NCI-H2107 treated with DMSO at 0.1 percent for 48 hours (cell line): ENCODE data around the gene RER1.

Source experiments
- DNase-seq: peaks from one replicate; lab custom pipeline; 2025; ENCODE audit not compliant: unreplicated experiment; lab: John Stamatoyannopoulos, UW

Gene RER1

DNA sequence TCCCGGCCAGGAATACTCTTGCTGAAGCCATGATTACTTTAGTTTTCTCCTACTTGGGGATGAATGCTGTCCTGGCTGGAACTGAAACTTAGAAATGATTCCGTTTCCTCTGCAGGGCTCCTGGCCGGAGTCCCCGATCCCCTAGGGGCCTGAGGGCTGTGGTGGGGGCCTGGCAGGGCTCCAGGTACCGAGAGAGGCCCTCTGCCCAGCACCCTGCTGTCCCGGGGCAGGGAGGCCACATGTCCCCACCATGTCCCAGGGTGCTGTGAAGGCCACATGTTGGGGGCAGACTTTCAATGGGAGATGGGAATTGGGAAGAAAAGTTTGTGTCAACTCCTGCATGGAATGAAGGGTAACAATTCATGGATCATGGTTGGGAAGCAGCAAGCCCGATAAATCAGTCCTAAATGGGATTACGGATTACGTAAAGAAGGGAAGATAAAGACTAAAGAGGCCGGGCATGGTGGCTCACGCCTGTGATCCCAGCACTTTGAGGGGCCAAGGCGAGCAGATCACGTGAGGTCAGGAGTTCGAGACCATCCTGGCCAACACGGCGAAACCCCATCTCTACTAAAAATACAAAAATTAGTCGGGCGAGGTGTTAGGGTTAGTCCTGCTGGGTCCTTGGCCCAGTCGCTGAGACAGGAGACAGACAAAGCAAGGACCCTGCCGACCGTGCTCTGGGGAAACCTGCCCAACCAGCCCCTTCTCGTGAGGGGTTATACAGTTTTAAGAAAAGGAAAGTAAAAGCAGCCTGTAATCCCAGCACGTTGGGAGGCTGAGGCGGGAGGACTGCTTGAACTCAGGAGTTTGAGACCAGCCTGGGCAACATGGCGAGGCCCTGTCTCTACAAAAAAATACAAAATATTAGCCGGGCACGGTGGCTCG lies 37.8 kb upstream of the RER1 start:
- DNase-seq, result no peak

GRCh38 chr1:2354511-2355372 lies 36.9 kb upstream of the RER1 start:
- DNase-seq, result no peak

- DNase-seq, result no peak
These were observed 36.0 kb upstream of the RER1 start for GRCh38 chr1:2355373-2356261.

- no peak for DNase-seq
These were observed 35.2 kb upstream of the RER1 start for GRCh38 chr1:2356401-2356800.

GRCh38 chr1:2356911-2357845 lies 34.5 kb upstream of the RER1 start:
- DNase-seq, result no peak

DNA sequence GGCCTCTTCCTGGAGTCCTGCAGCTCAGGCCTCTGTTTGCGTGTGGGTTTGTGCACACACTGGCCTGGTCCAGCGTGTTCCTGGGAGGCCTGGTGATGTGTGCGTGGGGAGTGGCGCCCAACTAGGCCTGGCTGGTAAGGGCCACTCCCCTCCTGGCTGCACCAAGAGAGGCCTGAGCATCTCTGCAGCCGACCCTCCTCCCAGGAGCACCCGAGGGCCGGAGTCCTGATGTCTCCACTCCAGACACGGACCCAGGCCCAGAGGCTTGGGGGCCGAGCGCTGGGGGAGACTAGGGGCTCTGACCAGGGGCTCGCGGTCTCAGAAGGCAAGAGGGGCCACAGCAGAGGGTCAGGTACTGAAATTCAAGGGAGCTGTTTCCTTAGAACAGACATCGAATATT lies 33.6 kb upstream of the RER1 start:
- DNase-seq, result no peak

DNA sequence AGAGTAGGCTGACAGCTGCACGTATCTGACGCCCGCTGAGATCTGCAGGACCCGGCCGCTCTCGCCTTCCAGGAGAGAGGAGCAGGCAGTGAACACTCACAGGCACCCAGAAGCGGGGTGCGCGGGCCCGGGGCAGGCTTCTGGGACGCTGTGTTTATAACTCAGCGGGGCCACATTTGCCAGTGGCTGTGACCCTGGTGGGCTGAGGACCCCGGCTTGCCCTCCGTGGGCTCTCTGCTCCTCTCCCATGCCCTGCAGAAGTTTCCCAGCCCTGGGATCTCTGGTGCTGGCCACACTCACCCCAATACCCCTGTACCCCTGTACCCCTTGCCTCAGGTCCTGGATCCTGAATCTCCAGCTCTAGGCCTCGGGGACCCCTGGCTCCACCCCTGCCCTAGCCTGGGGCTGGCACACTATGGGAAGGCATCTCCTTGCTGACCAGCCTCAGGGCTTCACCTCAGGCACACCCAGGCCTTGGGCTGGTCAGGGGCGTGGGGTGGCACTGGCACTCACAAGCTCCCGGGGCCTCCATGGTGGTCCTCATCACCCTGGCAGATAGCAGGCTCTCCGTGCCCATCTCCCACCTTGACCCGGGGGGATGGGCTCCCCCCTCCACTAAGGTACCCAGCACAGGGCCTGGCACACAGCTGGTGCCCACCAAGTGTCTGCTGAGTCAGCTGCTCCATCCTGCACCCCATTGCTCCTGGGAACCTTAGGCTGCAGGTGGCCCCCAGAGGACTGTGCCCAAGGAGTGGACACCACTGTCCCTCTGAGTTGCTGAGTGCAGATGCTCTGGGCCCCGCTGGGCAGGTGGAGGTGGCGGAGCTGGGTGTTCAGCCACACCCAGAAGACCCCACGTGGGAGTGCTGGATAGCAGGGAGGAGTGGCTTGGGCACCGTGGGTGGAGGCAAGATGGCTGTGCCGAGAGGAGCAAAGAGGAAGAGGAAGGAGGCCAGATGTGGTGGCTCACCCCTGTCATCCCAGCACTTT lies 32.7 kb upstream of the RER1 start:
- DNase-seq, result no peak

GRCh38 chr1:2360588-2361364 lies 30.9 kb upstream of the RER1 start:
- no peak for DNase-seq

- DNase-seq, result no peak
These were observed 27.7 kb upstream of the RER1 start for GRCh38 chr1:2363847-2364513.

DNA sequence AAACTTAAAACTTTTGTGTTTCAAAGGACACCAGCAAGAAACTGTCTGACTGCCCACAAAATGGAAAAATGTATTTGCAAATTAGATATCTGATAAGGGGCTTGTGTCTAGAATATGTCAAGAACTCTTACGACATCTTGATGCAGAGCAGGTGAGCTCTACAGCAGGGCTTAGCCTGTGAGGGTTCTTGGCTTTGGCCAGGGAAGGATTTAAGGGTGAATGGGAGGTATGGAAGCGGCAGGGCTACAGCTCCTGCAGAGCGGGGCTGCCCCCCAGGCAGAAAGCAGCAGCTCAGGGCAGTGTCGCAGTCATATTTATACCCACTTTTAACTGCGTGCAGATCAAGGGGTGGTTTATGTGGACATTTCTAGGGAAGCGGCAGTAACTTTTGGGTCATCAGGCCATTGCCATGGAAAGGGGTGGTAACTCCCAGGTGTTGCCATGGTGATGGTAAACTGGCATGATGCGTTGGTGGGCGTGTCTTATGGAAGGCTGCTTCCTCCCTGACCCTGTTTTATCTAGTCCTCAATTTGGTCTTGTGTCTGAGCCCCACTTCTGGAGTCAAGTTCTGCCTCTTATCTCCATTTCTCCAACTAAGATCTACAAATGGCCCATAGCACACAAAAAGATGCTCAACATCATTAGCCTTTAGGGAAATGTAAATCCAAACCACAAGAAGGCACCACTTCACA lies 23.4 kb upstream of the RER1 start:
- DNase-seq, result no peak

DNA sequence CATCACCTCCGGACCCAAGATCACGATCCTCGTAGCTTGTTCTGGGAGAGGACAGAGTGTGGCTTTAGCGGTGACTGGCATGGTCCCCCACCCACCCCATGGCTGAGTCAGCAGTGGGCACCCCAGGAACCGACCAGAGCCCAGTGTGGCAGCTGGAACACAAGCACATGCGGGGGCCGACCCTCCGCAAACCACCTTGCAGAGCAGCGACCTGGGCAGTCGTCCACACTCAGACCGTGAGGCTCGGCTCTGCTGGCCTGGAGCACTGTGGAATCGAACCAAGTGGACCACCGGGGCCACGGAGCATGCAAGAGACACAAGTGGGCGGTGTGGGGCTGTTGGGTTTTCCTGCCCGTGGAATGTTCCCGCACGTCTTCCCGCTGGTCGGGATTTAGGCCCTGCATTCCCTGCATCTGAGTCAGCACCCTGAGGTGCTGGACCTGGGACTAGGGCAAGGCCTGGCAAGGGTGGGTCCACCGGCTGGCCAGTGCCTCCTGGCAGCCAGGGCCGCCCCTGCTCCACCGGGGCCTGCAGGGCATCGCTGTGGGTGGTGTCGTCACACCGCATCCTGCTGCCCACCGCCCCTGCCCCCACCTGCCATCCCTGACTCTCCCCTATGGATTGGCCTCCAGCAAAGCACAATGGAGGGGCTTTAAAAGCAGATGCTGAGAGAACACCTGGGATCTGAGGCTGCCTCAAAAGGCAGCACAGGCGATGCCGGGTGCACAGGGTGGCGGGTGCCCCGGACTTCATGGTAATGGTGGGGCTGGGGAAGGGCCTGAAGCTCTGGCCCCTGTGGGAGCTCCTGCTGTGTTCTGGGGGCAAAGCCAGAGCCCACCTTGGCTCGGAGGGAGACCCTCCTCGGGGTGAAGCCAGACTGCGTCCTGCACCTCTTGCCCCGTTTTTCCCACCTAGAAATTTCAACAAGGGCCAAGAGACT lies 18.8 kb upstream of the RER1 start:
- no peak for DNase-seq

GRCh38 chr1:2373551-2374251 lies 17.9 kb upstream of the RER1 start:
- no peak for DNase-seq

DNA sequence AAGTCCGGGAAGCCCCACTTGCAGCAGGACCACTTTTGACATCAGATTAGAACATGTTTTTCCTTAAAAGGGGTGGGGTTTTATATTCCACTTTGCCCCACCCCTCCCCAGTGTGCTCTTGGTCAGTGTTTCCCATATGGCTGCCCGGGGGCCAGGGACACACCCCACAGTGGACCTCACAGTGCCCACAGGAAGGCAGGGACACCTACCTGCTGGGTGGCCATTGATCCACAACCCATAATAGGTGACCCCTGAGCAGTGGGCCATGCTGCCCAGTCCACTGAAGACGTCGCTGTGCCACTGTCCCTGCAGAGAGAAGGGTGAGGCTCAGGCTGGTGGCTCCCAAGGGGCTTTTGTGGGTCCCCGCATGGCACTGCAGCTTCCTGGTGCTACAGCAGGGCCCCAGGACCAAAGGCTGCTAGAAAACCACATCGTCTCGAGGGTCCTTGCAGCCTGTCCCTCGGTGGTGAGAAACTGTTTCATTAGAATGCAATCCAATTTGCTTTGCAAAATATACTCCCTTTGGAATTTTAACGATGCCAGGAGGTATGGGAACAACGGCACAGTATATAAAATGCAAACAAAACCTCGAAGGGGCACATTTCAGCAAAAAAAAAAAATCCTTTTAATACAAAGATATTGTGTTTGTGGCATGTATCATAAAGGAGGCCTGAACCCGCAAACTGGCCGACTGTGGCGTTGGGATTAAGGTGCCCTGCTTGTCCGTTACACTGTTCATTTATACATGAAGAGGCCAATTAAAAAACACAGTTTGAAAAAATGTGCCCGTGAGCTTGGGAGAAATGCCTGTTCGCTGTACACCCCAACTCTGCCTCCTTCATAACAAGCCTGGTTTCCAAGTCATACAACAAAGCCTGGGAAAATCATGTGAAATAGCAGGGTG lies 17.1 kb upstream of the RER1 start:
- no peak for DNase-seq

DNA sequence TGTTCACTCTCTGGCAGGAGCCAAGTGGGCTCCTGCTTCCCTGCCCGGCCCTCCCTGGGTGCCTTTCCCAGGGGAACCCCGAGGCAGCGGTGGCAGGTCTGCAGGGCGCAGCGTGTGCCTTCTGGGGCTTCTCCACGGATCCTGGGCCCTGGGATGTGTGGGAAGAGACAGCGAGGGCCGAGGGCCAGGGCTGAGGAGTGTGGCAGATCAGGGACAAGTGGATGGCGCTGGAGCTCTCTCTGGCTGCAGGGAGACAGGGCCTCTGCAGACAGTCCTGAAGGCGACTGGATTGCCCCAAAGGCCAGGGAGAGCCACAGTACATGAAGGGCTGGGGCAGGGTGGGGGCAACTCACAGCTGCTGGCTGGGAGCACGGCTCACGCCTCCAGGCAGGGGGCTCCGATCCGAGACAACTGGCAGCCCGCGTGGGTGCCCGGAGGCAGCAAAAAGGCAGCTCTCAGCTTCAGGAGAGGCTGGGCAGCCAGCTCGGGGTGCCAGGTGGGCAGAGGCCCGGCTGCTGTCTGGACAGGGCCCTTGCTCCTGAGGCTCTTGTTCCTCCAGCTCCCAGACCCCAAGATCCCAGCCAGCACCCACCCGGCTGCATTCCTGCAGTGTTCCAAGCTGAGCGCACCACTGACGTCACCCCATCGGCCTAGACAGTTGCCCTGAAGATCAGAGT lies 16.3 kb upstream of the RER1 start:
- DNase-seq, result no peak
